ENCODE results near the gene GLS. TPM values are rescaled to one million over a fixed set of nuclear protein-coding genes. Genes with fewer than 3 reads are reported as not detected.

GLS gene
- total and polyA plus RNA-seq, 2 donors (not counting 3 experiments of a cell fraction or from before 2014, with no cell fraction given): 49.0 to 183 TPM

GRCh38 chr2:190948671-190949070 lies 68.0 kb downstream of the GLS start:
- H3K9me1 ChIP-seq (replicated peaks; ENCODE audit: control insufficient read depth, extremely low read depth, insufficient read depth, low read length): no peaks in the 10 kb centered on the region
- no peaks in the 10 kb centered on the region for H3K27me3 ChIP-seq (ENCODE audit: control insufficient read depth in 2 of 2, insufficient read depth in 2 of 2, low read length in 2 of 2)
- no peaks in the 10 kb centered on the region for H3K79me2 ChIP-seq (ENCODE audit: control insufficient read depth, insufficient read depth, low read length)
- BruUV-seq (replicated peaks): no TSS peak
- FAIRE-seq (no peak), DNase-seq (ENCODE audit: low read depth, low spot score) (peak; percentile 51)
- H2AFZ ChIP-seq (ENCODE audit: low read depth, low read length): no peak overlapping the region
- H3K9me3 ChIP-seq (replicated peaks; ENCODE audit: control insufficient read depth, insufficient read depth, low read length): no peaks in the 10 kb centered on the region
- no peaks in the 10 kb centered on the region for H4K20me1 ChIP-seq (replicated peaks; ENCODE audit: control insufficient read depth, extremely low read depth, insufficient read depth, low read length)
- H3K9ac ChIP-seq (replicated peaks; ENCODE audit: extremely low read depth, insufficient read depth, low read length): no peak overlapping the region
- peak overlapping the region; percentile 74 for H3K4me2 ChIP-seq (ENCODE audit: insufficient read depth, low read length)
- peak overlapping the region; percentile 78 for H3K27ac ChIP-seq (ENCODE audit: insufficient read depth, low read depth, low read length)
- no peak overlapping the region for H3K4me3 ChIP-seq (replicated peaks in 1 of 3; ENCODE audit: insufficient read depth in 1 of 3, low read depth in 1 of 3, low read length in 3 of 3)
- no peaks in the 10 kb centered on the region for H3K36me3 ChIP-seq (ENCODE audit: control insufficient read depth in 2 of 2, extremely low read depth in 1 of 2, insufficient read depth in 2 of 2, low read length in 2 of 2)
- POLR2A ChIA-PET: interaction anchor here (0.6 to 1.8 kb wide), 3 partner anchors 11 to 166 kb away, joined by 3 to 14 read pairs (median 6); no protein-coding TSS in a partner anchor
- dilution Hi-C loops (cut with MboI; ENCODE audit: extremely low pct_ligation_motif_present, low sequenced_read_pairs): no loop called here
- peaks cover 31% of the 10 kb centered on the region for H3K4me1 ChIP-seq (ENCODE audit: control insufficient read depth, extremely low read depth, insufficient read depth, low read length)
- CTCF ChIA-PET: interaction anchor here (1.3 to 3.6 kb wide), 7 partner anchors 10 to 98 kb away, joined by 5 to 25 read pairs (median 10); partner anchors contain the start of gene GLS
- intact Hi-C loops (cut with micrococcal nuclease): loop anchor here (5.0 kb wide), 2 partner anchors 64 to 96 kb away; partner anchors contain the start of gene STAT1
- TF ChIP-seq EZH2 (IDR thresholded peaks at IDR 0.05; ENCODE audit: borderline replicate concordance, low read depth, low read length, severe bottlenecking) (no peak), JUN (IDR thresholded peaks at IDR 0.05; ENCODE audit: borderline replicate concordance, insufficient read depth, insufficient read length, low read depth) (no peak), POLR2AphosphoS5 (IDR thresholded peaks at IDR 0.05; ENCODE audit: insufficient read depth, low read depth, low read length) (no peak), POLR2A (IDR thresholded peaks at IDR 0.05; ENCODE audit: low read depth, low read length) (no peak), CTCF (IDR thresholded peaks at IDR 0.05; ENCODE audit: extremely low read depth in 1 of 2, insufficient read depth in 1 of 2, low read depth in 1 of 2, low read length in 2 of 2) (no peak), FOS (IDR thresholded peaks at IDR 0.05; ENCODE audit: borderline replicate concordance, insufficient read depth, low read length) (no peak), GATA2 (IDR thresholded peaks at IDR 0.05; ENCODE audit: insufficient read depth, insufficient read length, low read depth, low read length) (no peak), MAX (IDR thresholded peaks at IDR 0.05; ENCODE audit: insufficient read depth, insufficient read length) (no peak), MYC (IDR thresholded peaks at IDR 0.05; ENCODE audit: low read depth, low read length) (no peak)

Measured in endothelial cell of umbilical vein (primary cell).